H9 (cell line): ENCODE measurements around the gene SLC25A24. TPM values are rescaled to one million over a fixed set of nuclear protein-coding genes. Genes with fewer than 3 reads are reported as not detected.
"Not testable (repeated sequence)": the region's sequence is repeated elsewhere in the genome, so short reads cannot be mapped to it uniquely, and the experiment has no call there.

Experiments
- DNase-seq: peaks from one replicate; pipeline ENCODE4 v3.0.0-alpha.2; 2017
- H2AFZ ChIP-seq: one replicate; pipeline ENCODE4 v1.6.1; 2013; ENCODE audit warnings: mild to moderate bottlenecking, low read length, control low read depth, moderate library complexity
- H2AK5ac ChIP-seq: 2 replicates; pipeline ENCODE4 v1.6.1; 2013; ENCODE audit warnings: low read length, control low read depth, mixed read lengths; ENCODE audit not compliant: insufficient read length
- H2BK120ac ChIP-seq: one replicate; pipeline ENCODE4 v1.6.1; 2013; ENCODE audit warnings: low read depth, mild to moderate bottlenecking, low read length, control low read depth, inconsistent platforms; ENCODE audit not compliant: poor library complexity, severe bottlenecking
- H2BK12ac ChIP-seq: 2 replicates; pipeline ENCODE4 v1.6.1; 2013; ENCODE audit warnings: low read length, control low read depth, mixed read lengths, low read depth; ENCODE audit not compliant: insufficient read length
- H2BK15ac ChIP-seq: 2 replicates; pipeline ENCODE4 v1.6.1; 2013; ENCODE audit warnings: low read depth, low read length, control low read depth
- H2BK20ac ChIP-seq: one replicate; pipeline ENCODE4 v1.6.1; 2013; ENCODE audit warnings: low read depth, mild to moderate bottlenecking, low read length, control low read depth, inconsistent platforms; ENCODE audit not compliant: poor library complexity, severe bottlenecking
- H2BK5ac ChIP-seq: 2 replicates; pipeline ENCODE4 v1.6.1; 2013; ENCODE audit warnings: low read length, control low read depth, mixed read lengths; ENCODE audit not compliant: insufficient read length
- H3K14ac ChIP-seq: 2 replicates; pipeline ENCODE4 v1.6.1; 2013; ENCODE audit warnings: low read length, control low read depth; ENCODE audit not compliant: insufficient read depth
- H3K18ac ChIP-seq: 2 replicates; pipeline ENCODE4 v1.6.1; 2013; ENCODE audit warnings: low read depth, mild to moderate bottlenecking, mixed read lengths, low read length, control low read depth; ENCODE audit not compliant: insufficient read length
- H3K23ac ChIP-seq: 2 replicates; pipeline ENCODE4 v1.6.1; 2013; ENCODE audit warnings: low read length, control low read depth, mixed read lengths, low read depth; ENCODE audit not compliant: insufficient read length
- H3K23me2 ChIP-seq: 2 replicates; pipeline ENCODE4 v1.6.1; 2013; ENCODE audit warnings: low read depth, mild to moderate bottlenecking, mixed read lengths, low read length, control low read depth; ENCODE audit not compliant: insufficient read length, poor library complexity, severe bottlenecking
- H3K27ac ChIP-seq: 2 replicates; pipeline ENCODE4 v1.5.1; 2013; ENCODE audit warnings: low read length, control low read depth, mixed read lengths, low read depth; ENCODE audit not compliant: insufficient read length
- H3K27me3 ChIP-seq: 2 replicates; pipeline ENCODE4 v1.6.1; 2013; ENCODE audit warnings: low read length, control low read depth, inconsistent platforms; ENCODE audit not compliant: insufficient read depth
- H3K4ac ChIP-seq: 2 replicates; pipeline ENCODE4 v1.6.1; 2013; ENCODE audit warnings: low read depth, mild to moderate bottlenecking, control low read depth, inconsistent platforms, low read length, moderate library complexity
- H3K4me1 ChIP-seq: 2 replicates; pipeline ENCODE4 v1.6.1; 2013; ENCODE audit warnings: low read length, control low read depth, inconsistent platforms; ENCODE audit not compliant: insufficient read depth
- H3K4me2 ChIP-seq: 2 replicates; pipeline ENCODE4 v1.6.1; 2013; ENCODE audit warnings: low read length, control low read depth, mixed read lengths; ENCODE audit not compliant: insufficient read length, insufficient read depth
- H3K56ac ChIP-seq: 2 replicates; pipeline ENCODE4 v1.6.1; 2013; ENCODE audit warnings: low read depth, mild to moderate bottlenecking, mixed read lengths, low read length, control low read depth; ENCODE audit not compliant: insufficient read length
- H3K79me1 ChIP-seq: 2 replicates; pipeline ENCODE4 v1.6.1; 2013; ENCODE audit warnings: low read depth, mild to moderate bottlenecking, moderate library complexity, low read length, control low read depth, inconsistent platforms; ENCODE audit not compliant: insufficient read depth, poor library complexity, severe bottlenecking
- H3K79me2 ChIP-seq: 2 replicates; pipeline ENCODE4 v1.6.1; 2013; ENCODE audit warnings: low read length, control low read depth, inconsistent platforms; ENCODE audit not compliant: insufficient read depth
- H3K9ac ChIP-seq: 2 replicates; pipeline ENCODE4 v1.6.1; 2013; ENCODE audit warnings: low read length, control low read depth, mixed read lengths; ENCODE audit not compliant: insufficient read length; ENCODE audit errors: extremely low read depth
- H3K9me3 ChIP-seq: one replicate; pipeline ENCODE4 v1.6.1; 2013; ENCODE audit warnings: low read depth, low read length, inconsistent platforms; ENCODE audit not compliant: control insufficient read depth
- H3T11ph ChIP-seq: one replicate; pipeline ENCODE4 v1.6.1; 2013; ENCODE audit warnings: mild to moderate bottlenecking, low read length, control low read depth, inconsistent platforms
- H4K20me1 ChIP-seq: one replicate; pipeline ENCODE4 v1.6.1; 2013; ENCODE audit not compliant: control insufficient read depth, insufficient read length, insufficient read depth
- H4K5ac ChIP-seq: 2 replicates; pipeline ENCODE4 v1.6.1; 2013; ENCODE audit warnings: low read depth, mild to moderate bottlenecking, mixed read lengths, low read length, control low read depth; ENCODE audit not compliant: insufficient read length
- H4K8ac ChIP-seq: replicated peaks from 2 replicates; pipeline ENCODE4 v1.6.1; 2013; ENCODE audit warnings: low read length, control low read depth, mixed read lengths, low read depth; ENCODE audit not compliant: insufficient read length
- H4K91ac ChIP-seq: 2 replicates; pipeline ENCODE4 v1.6.1; 2013; ENCODE audit warnings: low read depth, mild to moderate bottlenecking, moderate library complexity, mixed read lengths, low read length, control low read depth; ENCODE audit not compliant: insufficient read length
- H3K27ac Mint-ChIP-seq, 3 experiments: 2 replicates in 2 of 3; 3 replicates in 1 of 3; pipeline ENCODE4 v1.8.0; 2020 to 2021; ENCODE audit warnings: mixed read lengths in 3 of 3, mild to moderate bottlenecking in 1 of 3, moderate library complexity in 1 of 3
- H3K27me3 Mint-ChIP-seq: 2 replicates; pipeline ENCODE4 v1.8.0; 2021; ENCODE audit warnings: low read depth, mild to moderate bottlenecking, moderate library complexity, mixed read lengths
- H3K36me3 Mint-ChIP-seq, 3 experiments: 2 replicates in 2 of 3; 3 replicates in 1 of 3; pipeline ENCODE4 v1.8.0; 2020 to 2021; ENCODE audit warnings: low read depth in 3 of 3, mixed read lengths in 3 of 3; ENCODE audit not compliant: insufficient read depth in 1 of 3
- H3K4me1 Mint-ChIP-seq, 2 experiments: 2 replicates each; pipeline ENCODE4 v1.8.0; 2020; ENCODE audit warnings: mixed read lengths in 2 of 2
- H3K4me3 Mint-ChIP-seq, 2 experiments: 2 replicates in 1 of 2; 3 replicates in 1 of 2; pipeline ENCODE4 v1.8.0; 2020 to 2021; ENCODE audit warnings: mild to moderate bottlenecking in 2 of 2, mixed read lengths in 2 of 2, moderate library complexity in 1 of 2
- H3K9me3 Mint-ChIP-seq, 2 experiments: 2 replicates in 1 of 2; 3 replicates in 1 of 2; pipeline ENCODE4 v1.8.0; 2020; ENCODE audit warnings: mild to moderate bottlenecking in 2 of 2, mixed read lengths in 2 of 2, moderate library complexity in 1 of 2
- WGBS: extraction: QIAGEN DNeasy Blood & Tissue Kit; methylation state at CpG from one replicate; pipeline ENCODE4 v1.1.7; 2013; ENCODE audit warnings: missing lambda C conversion rate, low lambda C conversion rate, mixed read lengths; ENCODE audit not compliant: insufficient read length; ENCODE audit errors: extremely low coverage; 5-methylcytosine and 5-hydroxymethylcytosine counted together
- total RNA-seq: library from RNA; stranded (reverse); gene quantifications from 2 replicates; pipeline ENCODE4 v1.2.1, GENCODE V29; 2021

The SLC25A24 gene
- total RNA-seq, 1 experiment from 2014 or later = 35.1 TPM

- not testable (repeated sequence) for H4K91ac ChIP-seq, H4K20me1 ChIP-seq, H2BK120ac ChIP-seq, H3K23me2 ChIP-seq, H3T11ph ChIP-seq, H2BK15ac ChIP-seq, H3K4me3 Mint-ChIP-seq, H2BK12ac ChIP-seq, H3K4ac ChIP-seq, H2AK5ac ChIP-seq, H3K14ac ChIP-seq, H3K79me2 ChIP-seq, H3K23ac ChIP-seq, H3K9me3 ChIP-seq, H2AFZ ChIP-seq, H3K27ac ChIP-seq, H3K27ac Mint-ChIP-seq, H4K5ac ChIP-seq, H3K9ac ChIP-seq, H3K27me3 ChIP-seq, H2BK20ac ChIP-seq, H3K4me1 Mint-ChIP-seq, H3K18ac ChIP-seq, H4K8ac ChIP-seq, H3K56ac ChIP-seq, H3K27me3 Mint-ChIP-seq, H3K4me1 ChIP-seq, H2BK5ac ChIP-seq, H3K9me3 Mint-ChIP-seq, H3K4me2 ChIP-seq, DNase-seq, H3K36me3 Mint-ChIP-seq, H3K79me1 ChIP-seq
- no CpG with 5 or more reads among the region's 7 CpGs for WGBS
These were observed 23.1 kb upstream of the SLC25A24 start for GRCh38 chr1:108223226-108223625.

DNA sequence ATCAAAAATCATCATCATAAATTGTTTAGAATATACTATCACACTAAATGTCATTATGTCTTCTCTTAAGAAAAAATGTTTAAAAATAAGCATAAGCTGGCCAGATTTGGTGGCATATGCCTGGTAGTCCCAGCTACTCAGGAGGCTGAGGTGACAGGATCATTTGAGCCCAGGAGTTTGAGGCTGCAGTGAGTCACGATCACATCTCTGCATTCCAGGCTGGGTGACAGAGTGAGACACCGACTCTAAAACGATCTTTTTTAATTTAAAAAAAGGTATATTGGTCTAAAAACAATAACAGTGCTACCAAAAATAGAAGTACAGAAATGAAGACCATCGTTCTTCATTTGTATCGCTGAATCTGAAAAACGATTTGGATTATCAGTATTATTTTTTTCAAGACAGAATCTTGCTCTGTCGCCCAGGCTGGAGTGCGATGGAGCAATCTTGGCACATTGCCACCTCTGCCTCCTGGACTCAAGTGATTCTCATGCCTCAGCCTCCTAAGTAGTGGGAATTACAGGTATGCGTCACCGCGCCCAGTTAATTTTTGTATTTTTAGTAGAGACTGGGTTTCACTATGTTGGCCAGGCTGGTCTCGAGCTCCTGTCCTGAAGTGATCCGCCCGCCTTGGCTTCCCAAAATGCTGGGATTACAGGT lies 17.5 kb upstream of the SLC25A24 start:
- not testable (repeated sequence) for H3K56ac ChIP-seq

More for the DNA sequence above, 17.5 kb upstream of the SLC25A24 start:
- H4K91ac ChIP-seq, H3K23me2 ChIP-seq, H3K4me2 ChIP-seq, H3K4me3 Mint-ChIP-seq, H2BK12ac ChIP-seq, H2AK5ac ChIP-seq, H3K36me3 Mint-ChIP-seq, DNase-seq, H3K4ac ChIP-seq, H3K9ac ChIP-seq, H3T11ph ChIP-seq, H3K4me1 Mint-ChIP-seq, H3K79me1 ChIP-seq, H2BK5ac ChIP-seq, H3K9me3 ChIP-seq, H4K8ac ChIP-seq, H3K27ac ChIP-seq, H3K23ac ChIP-seq, H2BK15ac ChIP-seq, H3K79me2 ChIP-seq, H3K27me3 Mint-ChIP-seq, H2AFZ ChIP-seq, H3K4me1 ChIP-seq, H2BK120ac ChIP-seq, H4K20me1 ChIP-seq, H3K27ac Mint-ChIP-seq, H2BK20ac ChIP-seq, H3K14ac ChIP-seq, H4K5ac ChIP-seq, H3K27me3 ChIP-seq, H3K18ac ChIP-seq, H3K9me3 Mint-ChIP-seq: not testable (repeated sequence)
- no CpG with 5 or more reads among the region's 14 CpGs for WGBS
